ENCODE measurements around the gene HHATL. TPM values are rescaled to one million over a fixed set of nuclear protein-coding genes. Genes with fewer than 3 reads are reported as not detected.

Gene HHATL
- total and polyA plus RNA-seq, 9 donors: 18.1 to 67.7 (median 45.9) TPM

- no peak overlapping the region for H3K27ac ChIP-seq (ENCODE audit: low read length)
- H3K9me3 ChIP-seq (replicated peaks; ENCODE audit: control insufficient read depth, low read depth, low read length): no peaks in the 10 kb centered on the region
- no peak for DNase-seq
- 52% methylated on average over 8 of the region's 8 CpGs for WGBS (ENCODE audit: insufficient coverage)
- no peak overlapping the region for H3K4me3 ChIP-seq (ENCODE audit: low read length)
- H3K36me3 ChIP-seq (ENCODE audit: control insufficient read depth, insufficient read depth, low read length): no peaks in the 10 kb centered on the region
- H3K4me1 ChIP-seq (ENCODE audit: control insufficient read depth, insufficient read depth, low read length): peaks cover 6% of the 10 kb centered on the region
- H3K27me3 ChIP-seq (ENCODE audit: control insufficient read depth, insufficient read depth, low read length): no peaks in the 10 kb centered on the region
Observed at GRCh38 chr3:42735019-42735418, 32.4 kb upstream of the HHATL start.

GRCh38 chr3:42734263-42734860, 31.8 kb upstream of the HHATL start:
- H3K27ac ChIP-seq (ENCODE audit: low read length): no peak overlapping the region
- no peaks in the 10 kb centered on the region for H3K27me3 ChIP-seq (ENCODE audit: control insufficient read depth, insufficient read depth, low read length)
- 73% methylated on average over 3 of the region's 6 CpGs for WGBS (ENCODE audit: insufficient coverage)
- no peaks in the 10 kb centered on the region for H3K36me3 ChIP-seq (ENCODE audit: control insufficient read depth, insufficient read depth, low read length)
- no peaks in the 10 kb centered on the region for H3K9me3 ChIP-seq (replicated peaks; ENCODE audit: control insufficient read depth, low read depth, low read length)
- no peak for DNase-seq
- H3K4me1 ChIP-seq (ENCODE audit: control insufficient read depth, insufficient read depth, low read length): peaks cover 2% of the 10 kb centered on the region
- no peak overlapping the region for H3K4me3 ChIP-seq (ENCODE audit: low read length)

GRCh38 chr3:42733501-42734262, 31.1 kb upstream of the HHATL start:
- Histone ChIP-seq H3K4me3 (ENCODE audit: low read length) (no peak overlapping the region), H3K27ac (ENCODE audit: low read length) (no peak overlapping the region), H3K4me1 (ENCODE audit: control insufficient read depth, insufficient read depth, low read length) (no peaks in the 10 kb centered on the region), H3K36me3 (ENCODE audit: control insufficient read depth, insufficient read depth, low read length) (no peaks in the 10 kb centered on the region), H3K27me3 (ENCODE audit: control insufficient read depth, insufficient read depth, low read length) (no peaks in the 10 kb centered on the region), H3K9me3 (replicated peaks; ENCODE audit: control insufficient read depth, low read depth, low read length) (no peaks in the 10 kb centered on the region)
- no peak for DNase-seq
- WGBS (ENCODE audit: insufficient coverage): 53% methylated on average over 6 of the region's 13 CpGs

- WGBS (ENCODE audit: insufficient coverage): 77% methylated on average over 9 of the region's 9 CpGs
- Histone ChIP-seq H3K36me3 (ENCODE audit: control insufficient read depth, insufficient read depth, low read length) (no peaks in the 10 kb centered on the region), H3K4me3 (ENCODE audit: low read length) (no peak overlapping the region), H3K4me1 (ENCODE audit: control insufficient read depth, insufficient read depth, low read length) (no peaks in the 10 kb centered on the region), H3K27ac (ENCODE audit: low read length) (no peak overlapping the region), H3K9me3 (replicated peaks; ENCODE audit: control insufficient read depth, low read depth, low read length) (no peaks in the 10 kb centered on the region), H3K27me3 (ENCODE audit: control insufficient read depth, insufficient read depth, low read length) (no peaks in the 10 kb centered on the region)
- DNase-seq: no peak
Observed at GRCh38 chr3:42732829-42733459, 30.3 kb upstream of the HHATL start.

- Histone ChIP-seq H3K27me3 (ENCODE audit: control insufficient read depth, insufficient read depth, low read length) (no peaks in the 10 kb centered on the region), H3K4me1 (ENCODE audit: control insufficient read depth, insufficient read depth, low read length) (no peaks in the 10 kb centered on the region), H3K4me3 (ENCODE audit: low read length) (no peak overlapping the region), H3K27ac (ENCODE audit: low read length) (no peak overlapping the region), H3K36me3 (ENCODE audit: control insufficient read depth, insufficient read depth, low read length) (no peaks in the 10 kb centered on the region), H3K9me3 (replicated peaks; ENCODE audit: control insufficient read depth, low read depth, low read length) (no peaks in the 10 kb centered on the region)
- WGBS (ENCODE audit: insufficient coverage): 80% methylated on average over 4 of the region's 4 CpGs
- no peak for DNase-seq
Observed at GRCh38 chr3:42732196-42732828, 29.7 kb upstream of the HHATL start.

GRCh38 chr3:42731476-42732195, 29.0 kb upstream of the HHATL start:
- DNase-seq: no peak
- 77% methylated on average over 5 of the region's 6 CpGs for WGBS (ENCODE audit: insufficient coverage)

GRCh38 chr3:42730706-42731420, 28.3 kb upstream of the HHATL start:
- Histone ChIP-seq H3K36me3 (ENCODE audit: control insufficient read depth, insufficient read depth, low read length) (no peaks in the 10 kb centered on the region), H3K27me3 (ENCODE audit: control insufficient read depth, insufficient read depth, low read length) (no peaks in the 10 kb centered on the region), H3K27ac (ENCODE audit: low read length) (no peak overlapping the region), H3K4me3 (ENCODE audit: low read length) (no peak overlapping the region), H3K4me1 (ENCODE audit: control insufficient read depth, insufficient read depth, low read length) (no peaks in the 10 kb centered on the region), H3K9me3 (replicated peaks; ENCODE audit: control insufficient read depth, low read depth, low read length) (no peaks in the 10 kb centered on the region)
- no peak for DNase-seq
- no CpG with 5 or more reads among the region's 3 CpGs for WGBS (ENCODE audit: insufficient coverage)

More at GRCh38 chr3:42731476-42732195, 29.0 kb upstream of the HHATL start:
- H3K27me3 ChIP-seq (ENCODE audit: control insufficient read depth, insufficient read depth, low read length): no peaks in the 10 kb centered on the region
- no peaks in the 10 kb centered on the region for H3K4me1 ChIP-seq (ENCODE audit: control insufficient read depth, insufficient read depth, low read length)
- H3K36me3 ChIP-seq (ENCODE audit: control insufficient read depth, insufficient read depth, low read length): no peaks in the 10 kb centered on the region
- H3K9me3 ChIP-seq (replicated peaks; ENCODE audit: control insufficient read depth, low read depth, low read length): no peaks in the 10 kb centered on the region
- no peak overlapping the region for H3K27ac ChIP-seq (ENCODE audit: low read length)
- no peak overlapping the region for H3K4me3 ChIP-seq (ENCODE audit: low read length)

GRCh38 chr3:42730294-42730693, 27.7 kb upstream of the HHATL start:
- Histone ChIP-seq H3K27ac (ENCODE audit: low read length) (no peak overlapping the region), H3K4me1 (ENCODE audit: control insufficient read depth, insufficient read depth, low read length) (no peaks in the 10 kb centered on the region), H3K27me3 (ENCODE audit: control insufficient read depth, insufficient read depth, low read length) (no peaks in the 10 kb centered on the region), H3K9me3 (replicated peaks; ENCODE audit: control insufficient read depth, low read depth, low read length) (no peaks in the 10 kb centered on the region), H3K4me3 (ENCODE audit: low read length) (no peak overlapping the region), H3K36me3 (ENCODE audit: control insufficient read depth, insufficient read depth, low read length) (no peaks in the 10 kb centered on the region)
- DNase-seq: no peak
- WGBS (ENCODE audit: insufficient coverage): 85% methylated on average over 9 of the region's 11 CpGs

GRCh38 chr3:42729404-42730145, 27.0 kb upstream of the HHATL start:
- Histone ChIP-seq H3K9me3 (replicated peaks; ENCODE audit: control insufficient read depth, low read depth, low read length) (no peaks in the 10 kb centered on the region), H3K27me3 (ENCODE audit: control insufficient read depth, insufficient read depth, low read length) (no peaks in the 10 kb centered on the region), H3K4me1 (ENCODE audit: control insufficient read depth, insufficient read depth, low read length) (no peaks in the 10 kb centered on the region), H3K36me3 (ENCODE audit: control insufficient read depth, insufficient read depth, low read length) (no peaks in the 10 kb centered on the region), H3K4me3 (ENCODE audit: low read length) (no peak overlapping the region), H3K27ac (ENCODE audit: low read length) (no peak overlapping the region)
- WGBS (ENCODE audit: insufficient coverage): 54% methylated on average over 6 of the region's 6 CpGs
- no peak for DNase-seq

Data from muscle of leg (tissue), 11 donors.